RWPE2 (cell line): ENCODE results near the gene RBBP8NL.

Source experiments
- ATAC-seq: fragments of 200-7000 bp; cut with Tn5 transposase; 3 replicates; pipeline ENCODE4 v1.9.1; 2021; ENCODE audit warnings: low read depth
- DNase-seq: peaks from one replicate; pipeline ENCODE4 v3.0.0-alpha.2; 2020; ENCODE audit warnings: low spot score
- H3K27ac ChIP-seq: fragments of 450-650 bp; 2 replicates; pipeline ENCODE4 v1.5.1; 2017; ENCODE audit warnings: mild to moderate bottlenecking; ENCODE audit not compliant: poor library complexity, severe bottlenecking
- H3K27me3 ChIP-seq: fragments of 250-450 bp; sonication (Bioruptor Pico); 2 replicates; pipeline ENCODE4 v1.5.1; 2021; ENCODE audit warnings: mild to moderate bottlenecking, moderate library complexity; ENCODE audit not compliant: insufficient read depth, poor library complexity, severe bottlenecking
- H3K36me3 ChIP-seq: fragments of 250-450 bp; sonication (Bioruptor Pico); 2 replicates; pipeline ENCODE4 v1.5.1; 2020; ENCODE audit warnings: low read depth, mild to moderate bottlenecking, moderate library complexity
- H3K4me1 ChIP-seq: fragments of 250-450 bp; sonication (Bioruptor Pico); 2 replicates; pipeline ENCODE4 v1.5.1; 2021; ENCODE audit warnings: mild to moderate bottlenecking, moderate library complexity; ENCODE audit not compliant: insufficient read depth, poor library complexity, severe bottlenecking
- H3K4me3 ChIP-seq: fragments of 250-450 bp; sonication (Bioruptor Pico); 2 replicates; pipeline ENCODE4 v1.5.1; 2021; ENCODE audit warnings: mild to moderate bottlenecking, moderate library complexity; ENCODE audit not compliant: severe bottlenecking
- H3K9me3 ChIP-seq: fragments of 250-450 bp; sonication (Bioruptor Pico); 2 replicates; pipeline ENCODE4 v1.5.1; 2021; ENCODE audit warnings: mild to moderate bottlenecking, moderate library complexity; ENCODE audit not compliant: severe bottlenecking
- TF ChIP-seq, protein P1 (sequence below): fragments of 450-650 bp; IDR thresholded peaks from one replicate; pipeline ENCODE4 v1.5.1; 2017; ENCODE audit warnings: mild to moderate bottlenecking, moderate library complexity; ENCODE audit not compliant: poor library complexity, severe bottlenecking

RBBP8NL gene

GRCh38 chr20:62418709-62419487 is 8.4 kb downstream of the RBBP8NL start:
- no peaks in the 10 kb centered on the region for H3K36me3 ChIP-seq
- H3K27ac ChIP-seq, result no peak overlapping the region
- H3K4me1 ChIP-seq, result no peaks in the 10 kb centered on the region
- no peaks in the 10 kb centered on the region for H3K9me3 ChIP-seq
- peak; percentile 88 for DNase-seq
- ATAC-seq, result no peak
- no peak overlapping the region for H3K4me3 ChIP-seq
- TF ChIP-seq, protein P1, sequence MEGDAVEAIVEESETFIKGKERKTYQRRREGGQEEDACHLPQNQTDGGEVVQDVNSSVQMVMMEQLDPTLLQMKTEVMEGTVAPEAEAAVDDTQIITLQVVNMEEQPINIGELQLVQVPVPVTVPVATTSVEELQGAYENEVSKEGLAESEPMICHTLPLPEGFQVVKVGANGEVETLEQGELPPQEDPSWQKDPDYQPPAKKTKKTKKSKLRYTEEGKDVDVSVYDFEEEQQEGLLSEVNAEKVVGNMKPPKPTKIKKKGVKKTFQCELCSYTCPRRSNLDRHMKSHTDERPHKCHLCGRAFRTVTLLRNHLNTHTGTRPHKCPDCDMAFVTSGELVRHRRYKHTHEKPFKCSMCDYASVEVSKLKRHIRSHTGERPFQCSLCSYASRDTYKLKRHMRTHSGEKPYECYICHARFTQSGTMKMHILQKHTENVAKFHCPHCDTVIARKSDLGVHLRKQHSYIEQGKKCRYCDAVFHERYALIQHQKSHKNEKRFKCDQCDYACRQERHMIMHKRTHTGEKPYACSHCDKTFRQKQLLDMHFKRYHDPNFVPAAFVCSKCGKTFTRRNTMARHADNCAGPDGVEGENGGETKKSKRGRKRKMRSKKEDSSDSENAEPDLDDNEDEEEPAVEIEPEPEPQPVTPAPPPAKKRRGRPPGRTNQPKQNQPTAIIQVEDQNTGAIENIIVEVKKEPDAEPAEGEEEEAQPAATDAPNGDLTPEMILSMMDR, result no peak
- H3K27me3 ChIP-seq, result no peaks in the 10 kb centered on the region

GRCh38 chr20:62417981-62418708 is 9.2 kb downstream of the RBBP8NL start:
- no peak for ATAC-seq
- TF ChIP-seq, protein P1, result no peak
- Histone ChIP-seq H3K27ac (no peak overlapping the region), H3K4me3 (no peak overlapping the region), H3K9me3 (no peaks in the 10 kb centered on the region), H3K4me1 (no peaks in the 10 kb centered on the region), H3K36me3 (no peaks in the 10 kb centered on the region), H3K27me3 (no peaks in the 10 kb centered on the region)
- peak; percentile 86 for DNase-seq

DNA sequence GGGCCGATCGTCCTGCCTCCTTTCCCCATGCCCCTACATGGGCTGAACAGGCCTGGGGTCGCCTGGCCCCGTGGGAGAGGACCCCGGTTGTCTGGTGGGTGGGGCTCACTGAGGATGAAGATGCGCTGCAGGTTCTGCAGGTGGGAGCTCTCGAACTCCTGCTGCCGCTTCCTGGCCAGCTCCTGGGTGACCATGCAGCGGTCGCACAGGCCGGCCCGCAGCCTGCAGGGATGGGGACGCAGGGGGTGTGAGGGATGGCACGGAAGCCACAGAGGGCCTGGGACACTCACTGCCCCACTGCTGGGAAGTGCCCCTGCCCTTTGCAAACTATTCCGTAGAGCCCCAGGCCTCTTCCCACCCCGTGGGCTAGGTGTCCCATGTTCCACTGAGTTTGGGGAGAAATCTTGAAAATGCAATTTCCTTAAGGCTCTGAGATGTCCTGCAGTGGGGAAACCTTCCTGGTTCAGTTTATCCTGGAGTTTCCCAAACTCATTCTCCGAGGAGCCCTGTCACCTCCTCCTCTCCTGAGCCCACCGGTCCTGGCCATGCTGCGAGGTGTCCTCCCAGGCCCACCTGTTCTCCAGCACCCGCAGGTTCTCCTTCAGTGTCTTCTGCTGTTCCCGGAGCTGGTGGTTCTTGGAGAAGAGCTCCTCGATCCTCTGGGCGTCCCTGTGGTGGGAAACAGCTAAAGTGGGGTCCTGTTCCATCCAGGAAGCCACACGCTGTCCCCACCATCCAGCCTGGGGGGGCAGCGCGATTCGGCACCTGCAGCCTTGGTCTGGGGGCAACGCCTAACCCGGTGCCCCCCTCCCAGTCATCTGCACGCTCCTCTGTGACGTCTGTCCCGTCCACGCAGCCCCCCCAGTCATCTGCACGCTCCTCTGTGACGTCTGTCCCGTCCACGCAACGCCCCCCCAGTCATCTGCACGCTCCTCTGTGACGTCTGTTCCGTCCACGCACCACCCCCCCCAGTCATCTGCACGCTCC is 10.4 kb downstream of the RBBP8NL start:
- DNase-seq (peak; percentile 87), ATAC-seq (no peak)
- Histone ChIP-seq H3K4me3 (no peak overlapping the region), H3K27me3 (no peaks in the 10 kb centered on the region), H3K9me3 (no peaks in the 10 kb centered on the region), H3K4me1 (no peaks in the 10 kb centered on the region), H3K27ac (no peak overlapping the region), H3K36me3 (no peaks in the 10 kb centered on the region)
- TF ChIP-seq, protein P1, result no peak

- no peaks in the 10 kb centered on the region for H3K4me1 ChIP-seq
- peak; percentile 86 for DNase-seq
- H3K27ac ChIP-seq, result no peak overlapping the region
- no peaks in the 10 kb centered on the region for H3K36me3 ChIP-seq
- H3K4me3 ChIP-seq, result no peak overlapping the region
- H3K9me3 ChIP-seq, result no peaks in the 10 kb centered on the region
- ATAC-seq, result no peak
- H3K27me3 ChIP-seq, result no peaks in the 10 kb centered on the region
- TF ChIP-seq, protein P1, result no peak
Measured at GRCh38 chr20:62415354-62416111, 11.8 kb downstream of the RBBP8NL start.
